Breast epithelium (tissue), 4 donors: ENCODE results near the gene MYADML2. TPM values are rescaled to one million over a fixed set of nuclear protein-coding genes. Genes with fewer than 3 reads are reported as not detected.

Experiments used
- DNase-seq, 2 donors: peaks; one replicate each; pipeline ENCODE4 v3.0.0-alpha.2; 2019; ENCODE audit warnings: low spot score in 2 of 2
- H3K27ac ChIP-seq, 2 donors: fragments of 200-600 bp; sonication (generic) in 1 of 2; one replicate each; pipeline ENCODE4 v1.5.1; 2016 to 2019; ENCODE audit warnings: mild to moderate bottlenecking in 1 of 2
- H3K27me3 ChIP-seq, 2 donors: fragments of 200-600 bp; sonication (generic) in 1 of 2; one replicate each; pipeline versions ENCODE4 v1.5.1 to v1.6.0; 2017 to 2019; ENCODE audit warnings: control low read depth in 1 of 2, mild to moderate bottlenecking in 1 of 2
- H3K36me3 ChIP-seq: fragments of 200-600 bp; one replicate; pipeline ENCODE4 v1.5.1; 2019
- H3K4me1 ChIP-seq, 2 donors: fragments of 200-600 bp; sonication (generic); one replicate each; pipeline ENCODE4 v1.5.1; 2016 to 2019; ENCODE audit warnings: control low read depth in 1 of 2
- H3K4me3 ChIP-seq, 3 donors: fragments of 200-600 bp; sonication (generic); 1 replicate in 2 of 3; 2 replicates in 1 of 3; pipeline ENCODE4 v1.5.1; 2016 to 2019; ENCODE audit warnings: mild to moderate bottlenecking in 3 of 3, moderate library complexity in 2 of 3
- H3K9me3 ChIP-seq, 2 donors: fragments of 200-600 bp; sonication (generic) in 1 of 2; one replicate each; pipeline ENCODE4 v1.5.1; 2016 to 2019; ENCODE audit warnings: control low read depth in 1 of 2
- POLR2A ChIP-seq: fragments of 450-650 bp; IDR thresholded peaks from one replicate; pipeline ENCODE4 v1.6.1; 2016; ENCODE audit warnings: antibody characterized with exemption, mild to moderate bottlenecking, moderate library complexity
- POLR2AphosphoS5 ChIP-seq, 3 donors: sonication (generic); formaldehyde crosslinking; IDR thresholded peaks; one replicate each; pipeline ENCODE4 v1.6.1; 2017; ENCODE audit warnings: antibody characterized with exemption in 3 of 3
- intact Hi-C: fragments of 100-400 bp; cut with DNase I; formaldehyde crosslinking; loops from one replicate; pipeline ENCODE4 v1.15.1; 2023; ENCODE audit warnings: low total_unique reads
- total RNA-seq, 3 donors: library from RNA; depleted of rRNA; stranded (reverse); fragments of >200 nt; gene quantifications; one replicate each; pipeline ENCODE4 v1.1.0, GENCODE V29; 2016
- TF ChIP-seq, protein P1 (sequence below), 3 donors: fragments of 450-650 bp; IDR thresholded peaks; one replicate each; pipeline ENCODE4 v1.5.1; 2016 to 2017; ENCODE audit warnings: antibody characterized with exemption in 3 of 3, mild to moderate bottlenecking in 3 of 3, moderate library complexity in 3 of 3

Gene MYADML2
- total RNA-seq, 3 donors from 2014 or later: not detected

DNA sequence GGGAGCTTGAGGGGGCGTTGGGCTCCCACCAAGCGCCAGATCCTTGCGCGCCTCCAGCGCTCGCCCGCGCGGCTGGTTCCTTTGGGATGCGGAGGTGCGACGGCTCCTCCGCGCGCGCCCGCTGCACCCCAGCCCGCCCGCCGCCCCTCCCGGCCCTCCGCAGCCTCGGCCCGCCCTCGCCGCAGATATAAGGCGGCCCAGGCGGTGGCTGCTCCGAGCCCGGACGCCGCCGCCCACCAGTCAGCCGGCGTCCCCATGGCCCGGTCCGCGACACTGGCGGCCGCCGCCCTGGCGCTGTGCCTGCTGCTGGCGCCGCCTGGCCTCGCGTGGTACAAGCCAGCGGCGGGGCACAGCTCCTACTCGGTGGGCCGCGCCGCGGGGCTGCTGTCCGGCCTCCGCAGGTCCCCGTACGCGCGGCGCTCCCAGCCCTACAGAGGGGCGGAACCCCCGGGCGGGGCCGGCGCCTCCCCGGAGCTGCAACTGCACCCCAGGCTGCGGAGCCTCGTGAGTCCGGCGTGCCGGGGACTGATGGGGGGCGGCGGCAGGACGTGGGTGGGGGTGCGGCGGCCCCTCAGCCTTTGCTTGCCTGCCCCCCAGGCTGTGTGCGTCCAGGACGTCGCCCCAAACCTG, 44.9 kb downstream of the MYADML2 start, which contains the start of gene NPB:
NPB (plus strand) TSS at position 216 of the 630 bp plus-strand sequence; CDS start at position 256, 40 bp downstream.
- H3K9me3 ChIP-seq: no peaks in the 10 kb centered on the region

DNA sequence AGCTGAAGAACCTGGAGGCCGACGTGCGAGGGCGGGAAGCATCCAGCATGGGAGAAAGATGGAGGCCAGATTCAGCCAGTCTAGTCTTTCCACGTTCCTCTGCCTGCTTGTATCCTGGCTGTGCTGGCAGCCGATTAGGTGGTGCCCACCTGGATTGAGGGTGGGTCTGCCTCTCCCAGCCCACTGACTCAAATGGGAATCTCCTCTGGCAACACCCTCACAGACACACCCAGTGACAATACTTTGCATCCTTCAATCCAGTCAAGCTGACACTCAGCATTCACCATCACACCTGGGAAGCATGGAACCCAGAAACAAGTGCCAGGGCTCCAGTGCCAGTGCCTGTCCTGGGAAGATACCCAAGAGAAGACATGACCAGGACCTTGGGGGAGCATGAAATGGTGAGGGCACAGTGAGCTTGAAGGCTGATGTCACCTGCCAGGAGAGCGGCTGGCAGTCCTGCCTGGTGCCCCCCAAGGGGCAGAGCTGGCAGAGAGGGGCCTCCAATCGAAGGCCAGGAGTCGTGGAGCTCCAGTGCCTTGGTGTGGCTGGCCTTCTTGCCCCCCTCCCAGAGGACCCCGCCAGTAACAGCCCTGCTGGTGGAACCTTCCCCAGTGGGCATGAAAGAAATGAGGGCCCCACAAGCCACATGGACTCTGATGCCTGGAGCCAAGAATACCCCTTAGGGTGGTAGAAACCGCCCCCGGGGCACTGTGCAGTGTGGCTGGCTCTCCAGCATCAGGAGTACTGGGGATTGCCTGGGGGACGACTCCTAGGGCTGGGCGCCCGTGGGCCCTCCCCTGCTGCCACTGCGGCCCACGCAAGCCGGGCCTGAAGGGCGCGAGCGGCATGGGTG, 45.6 kb downstream of the MYADML2 start:
- no peaks in the 10 kb centered on the region for H3K36me3 ChIP-seq

More for the DNA sequence above, 44.9 kb downstream of the MYADML2 start, which contains the start of gene NPB:
- H3K27ac ChIP-seq: no peak within 1 kb of the TSS
- no peak for DNase-seq
- no peaks in the 10 kb centered on the region for H3K36me3 ChIP-seq
- no peaks in the 10 kb centered on the region for H3K4me1 ChIP-seq
- peak within 1 kb of the TSS; percentile 23 to 70 (median 49) for H3K4me3 ChIP-seq
- no peaks in the 10 kb centered on the region for H3K27me3 ChIP-seq
- intact Hi-C loops: no loop called here
- TF ChIP-seq, protein P1, sequence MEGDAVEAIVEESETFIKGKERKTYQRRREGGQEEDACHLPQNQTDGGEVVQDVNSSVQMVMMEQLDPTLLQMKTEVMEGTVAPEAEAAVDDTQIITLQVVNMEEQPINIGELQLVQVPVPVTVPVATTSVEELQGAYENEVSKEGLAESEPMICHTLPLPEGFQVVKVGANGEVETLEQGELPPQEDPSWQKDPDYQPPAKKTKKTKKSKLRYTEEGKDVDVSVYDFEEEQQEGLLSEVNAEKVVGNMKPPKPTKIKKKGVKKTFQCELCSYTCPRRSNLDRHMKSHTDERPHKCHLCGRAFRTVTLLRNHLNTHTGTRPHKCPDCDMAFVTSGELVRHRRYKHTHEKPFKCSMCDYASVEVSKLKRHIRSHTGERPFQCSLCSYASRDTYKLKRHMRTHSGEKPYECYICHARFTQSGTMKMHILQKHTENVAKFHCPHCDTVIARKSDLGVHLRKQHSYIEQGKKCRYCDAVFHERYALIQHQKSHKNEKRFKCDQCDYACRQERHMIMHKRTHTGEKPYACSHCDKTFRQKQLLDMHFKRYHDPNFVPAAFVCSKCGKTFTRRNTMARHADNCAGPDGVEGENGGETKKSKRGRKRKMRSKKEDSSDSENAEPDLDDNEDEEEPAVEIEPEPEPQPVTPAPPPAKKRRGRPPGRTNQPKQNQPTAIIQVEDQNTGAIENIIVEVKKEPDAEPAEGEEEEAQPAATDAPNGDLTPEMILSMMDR (IDR thresholded peaks at IDR 0.05): no peak

DNA sequence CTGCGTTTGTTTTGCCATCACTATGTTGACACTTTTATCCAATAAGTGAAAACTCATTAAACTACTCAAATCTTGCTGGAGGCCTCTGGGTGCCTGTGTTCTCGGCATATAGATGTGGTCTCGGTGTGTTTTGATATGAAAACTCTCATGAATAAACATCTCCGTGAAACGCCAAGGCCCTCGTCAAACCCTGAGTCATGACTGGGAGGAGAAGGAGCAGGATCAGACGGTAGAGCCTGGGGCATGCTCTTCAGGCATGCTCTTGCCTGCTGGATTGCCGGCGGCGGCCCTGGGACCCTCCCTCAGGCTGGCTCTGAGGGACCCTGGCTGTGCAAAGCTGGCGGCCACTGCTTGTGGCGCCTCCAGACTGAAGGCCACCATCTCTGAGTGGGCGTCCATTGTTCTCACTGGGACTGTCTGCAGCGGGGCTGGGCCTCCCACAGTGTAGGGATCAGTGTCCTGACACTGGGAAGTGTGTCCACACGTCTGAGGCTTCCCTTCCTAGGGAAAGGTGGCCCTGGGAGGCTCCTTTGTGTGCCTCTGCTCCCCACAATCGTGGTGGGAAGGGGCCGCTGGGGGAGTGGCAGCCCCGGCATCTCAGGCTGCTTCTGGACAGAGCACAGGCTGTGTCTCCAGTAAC, 46.7 kb downstream of the MYADML2 start:
- intact Hi-C loops: no loop called here
- H3K9me3 ChIP-seq: no peaks in the 10 kb centered on the region
- H3K27ac ChIP-seq: no peak overlapping the region
- no peaks in the 10 kb centered on the region for H3K36me3 ChIP-seq
- H3K27me3 ChIP-seq: no peaks in the 10 kb centered on the region
- no peak for TF ChIP-seq POLR2A
- TF ChIP-seq, protein P1 (IDR thresholded peaks at IDR 0.05): no peak
- no peak for TF ChIP-seq POLR2AphosphoS5 (IDR thresholded peaks at IDR 0.05)
- no peak overlapping the region for H3K4me3 ChIP-seq
- no peaks in the 10 kb centered on the region for H3K4me1 ChIP-seq
- no peak for DNase-seq

More for the DNA sequence above, 45.6 kb downstream of the MYADML2 start:
- TF ChIP-seq POLR2A (no peak), POLR2AphosphoS5 (IDR thresholded peaks at IDR 0.05) (no peak)
- TF ChIP-seq, protein P1 (IDR thresholded peaks at IDR 0.05): no peak
- DNase-seq: no peak
- no peaks in the 10 kb centered on the region for H3K27me3 ChIP-seq
- H3K27ac ChIP-seq: no peak overlapping the region
- H3K4me3 ChIP-seq: peak overlapping the region; percentile 23 to 70 (median 49)
- intact Hi-C loops: no loop called here
- no peaks in the 10 kb centered on the region for H3K9me3 ChIP-seq
- no peaks in the 10 kb centered on the region for H3K4me1 ChIP-seq

DNA sequence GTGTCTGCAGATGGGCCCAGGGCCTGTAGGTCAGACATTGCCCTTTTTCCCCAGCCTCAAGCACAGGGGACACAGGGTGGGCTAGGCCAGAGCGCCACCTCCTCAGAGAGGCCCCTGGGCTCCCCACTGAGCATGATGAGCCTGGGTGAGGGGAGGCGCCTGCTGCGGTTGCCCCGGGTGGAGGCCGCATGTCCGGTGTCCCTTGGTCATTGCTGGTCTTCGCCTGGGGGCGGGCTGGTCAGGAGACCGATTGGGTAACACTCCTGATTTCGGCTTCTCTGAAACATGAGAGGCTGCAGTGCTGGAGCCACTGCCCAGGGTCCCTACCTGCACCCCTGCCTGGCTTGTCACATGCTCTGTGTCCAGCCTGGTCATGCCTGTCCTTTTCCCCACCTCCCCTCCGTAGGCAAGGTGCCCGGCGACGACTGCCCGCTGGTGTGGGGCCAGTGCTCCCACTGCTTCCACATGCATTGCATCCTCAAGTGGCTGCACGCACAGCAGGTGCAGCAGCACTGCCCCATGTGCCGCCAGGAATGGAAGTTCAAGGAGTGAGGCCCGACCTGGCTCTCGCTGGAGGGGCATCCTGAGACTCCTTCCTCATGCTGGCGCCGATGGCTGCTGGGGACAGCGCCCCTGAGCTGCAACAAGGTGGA, 47.4 kb downstream of the MYADML2 start:
- H3K36me3 ChIP-seq: no peaks in the 10 kb centered on the region
- H3K27ac ChIP-seq: no peak overlapping the region
- H3K4me3 ChIP-seq: no peak overlapping the region
- DNase-seq: no peak
- intact Hi-C loops: no loop called here
- TF ChIP-seq, protein P1 (IDR thresholded peaks at IDR 0.05): no peak
- TF ChIP-seq POLR2AphosphoS5 (IDR thresholded peaks at IDR 0.05) (no peak), POLR2A (no peak)
- no peaks in the 10 kb centered on the region for H3K9me3 ChIP-seq
- no peaks in the 10 kb centered on the region for H3K27me3 ChIP-seq
- H3K4me1 ChIP-seq: no peaks in the 10 kb centered on the region
